H1 (cell line): ENCODE results near the gene SLC27A6. TPM values are rescaled to one million over a fixed set of nuclear protein-coding genes. Genes with fewer than 3 reads are reported as not detected.

ENCODE experiments used
- ASH2L ChIP-seq: fragments of 200-600, 300-600 bp; sonication (generic); IDR thresholded peaks from one replicate; pipeline ENCODE4 v1.7.1; 2017; ENCODE audit warnings: low read length
- CHD2 ChIP-seq: IDR thresholded peaks from 2 replicates; pipeline ENCODE4 v1.6.1; 2012; ENCODE audit warnings: low read length, improper control_type of control experiment
- EZH2 ChIP-seq: fragments of 200-600 bp; sonication (generic); IDR thresholded peaks from 2 replicates; pipeline ENCODE4 v1.7.1; 2012; ENCODE audit warnings: low read depth, mild to moderate bottlenecking, moderate library complexity, low read length, inconsistent platforms; ENCODE audit not compliant: severe bottlenecking
- HDAC6 ChIP-seq: IDR thresholded peaks from one replicate; pipeline ENCODE4 v1.7.1; 2012; ENCODE audit warnings: low read depth, mild to moderate bottlenecking, inconsistent platforms, low read length, moderate library complexity
- RAD21 ChIP-seq, 2 experiments: IDR thresholded peaks in 1 of 2; conservative IDR thresholded peaks in 1 of 2; 2 replicates each; pipeline ENCODE4 v1.6.1; 2011; ENCODE audit warnings: low read depth in 2 of 2, low read length in 2 of 2, improper control_type of control experiment in 1 of 2, inconsistent platforms in 1 of 2, mild to moderate bottlenecking in 1 of 2, moderate library complexity in 1 of 2
- RBBP5 ChIP-seq: IDR thresholded peaks from 2 replicates; pipeline ENCODE4 v1.7.1; 2012; ENCODE audit warnings: low read depth, mild to moderate bottlenecking, inconsistent platforms, low read length, moderate library complexity, borderline replicate concordance
- RFX5 ChIP-seq: IDR thresholded peaks from 2 replicates; pipeline ENCODE4 v1.6.1; 2011; ENCODE audit warnings: low read depth, low read length, improper control_type of control experiment, borderline replicate concordance
- TAF1 ChIP-seq: IDR thresholded peaks from 2 replicates; pipeline ENCODE4 v1.6.1; 2011; ENCODE audit warnings: mild to moderate bottlenecking, low read depth, low read length
- TBP ChIP-seq: IDR thresholded peaks from 2 replicates; pipeline ENCODE4 v1.6.1; 2011; ENCODE audit warnings: low read depth, low read length, improper control_type of control experiment
- TEAD4 ChIP-seq: IDR thresholded peaks from 2 replicates; pipeline ENCODE4 v1.6.1; 2012; ENCODE audit warnings: low read depth, low read length, inconsistent platforms, mixed read lengths
- polyA plus RNA-seq, 7 experiments: library from polyadenylated mRNA; depleted of rRNA in 3 of 7; stranded (reverse) in 5 of 7; unstranded in 2 of 7; fragments of >200 nt in 5 of 7; fragments of 200-250 nt in 2 of 7; gene quantifications; 1 replicate in 5 of 7; 2 replicates in 1 of 7; 4 replicates in 1 of 7; pipeline versions ENCODE4 v1.2.1 to v1.2.3, GENCODE V29; 2011 to 2013; ENCODE audit warnings: missing spikeins in 2 of 7, mixed read lengths in 2 of 7
- total RNA-seq: library from RNA; stranded (reverse); fragmentation: NEBNext Ultra II Directional; extraction: Animal tissue kit (Norgen Biotek cat#: 25700); gene quantifications from 2 replicates; pipeline ENCODE4 v1.2.1, GENCODE V29; 2021
- TF ChIP-seq, protein P1 (sequence below): fragments of 300-600 bp; sonication (generic); IDR thresholded peaks from 2 replicates; pipeline ENCODE4 v1.7.1; 2012; ENCODE audit warnings: low read length, moderate library complexity, mild to moderate bottlenecking, inconsistent platforms; ENCODE audit not compliant: insufficient replicate concordance
- TF ChIP-seq, protein P2 (sequence below): IDR thresholded peaks from 2 replicates; pipeline ENCODE4 v1.6.1; 2011; ENCODE audit warnings: low read depth, mild to moderate bottlenecking, low read length; ENCODE audit not compliant: insufficient read depth

SLC27A6 gene
- total and polyA plus RNA-seq, 2 of the 8 experiments (the other 6 are each of a cell fraction or from before 2014, with no cell fraction given), result 4.0 to 4.7 TPM

- TF ChIP-seq, protein P1, sequence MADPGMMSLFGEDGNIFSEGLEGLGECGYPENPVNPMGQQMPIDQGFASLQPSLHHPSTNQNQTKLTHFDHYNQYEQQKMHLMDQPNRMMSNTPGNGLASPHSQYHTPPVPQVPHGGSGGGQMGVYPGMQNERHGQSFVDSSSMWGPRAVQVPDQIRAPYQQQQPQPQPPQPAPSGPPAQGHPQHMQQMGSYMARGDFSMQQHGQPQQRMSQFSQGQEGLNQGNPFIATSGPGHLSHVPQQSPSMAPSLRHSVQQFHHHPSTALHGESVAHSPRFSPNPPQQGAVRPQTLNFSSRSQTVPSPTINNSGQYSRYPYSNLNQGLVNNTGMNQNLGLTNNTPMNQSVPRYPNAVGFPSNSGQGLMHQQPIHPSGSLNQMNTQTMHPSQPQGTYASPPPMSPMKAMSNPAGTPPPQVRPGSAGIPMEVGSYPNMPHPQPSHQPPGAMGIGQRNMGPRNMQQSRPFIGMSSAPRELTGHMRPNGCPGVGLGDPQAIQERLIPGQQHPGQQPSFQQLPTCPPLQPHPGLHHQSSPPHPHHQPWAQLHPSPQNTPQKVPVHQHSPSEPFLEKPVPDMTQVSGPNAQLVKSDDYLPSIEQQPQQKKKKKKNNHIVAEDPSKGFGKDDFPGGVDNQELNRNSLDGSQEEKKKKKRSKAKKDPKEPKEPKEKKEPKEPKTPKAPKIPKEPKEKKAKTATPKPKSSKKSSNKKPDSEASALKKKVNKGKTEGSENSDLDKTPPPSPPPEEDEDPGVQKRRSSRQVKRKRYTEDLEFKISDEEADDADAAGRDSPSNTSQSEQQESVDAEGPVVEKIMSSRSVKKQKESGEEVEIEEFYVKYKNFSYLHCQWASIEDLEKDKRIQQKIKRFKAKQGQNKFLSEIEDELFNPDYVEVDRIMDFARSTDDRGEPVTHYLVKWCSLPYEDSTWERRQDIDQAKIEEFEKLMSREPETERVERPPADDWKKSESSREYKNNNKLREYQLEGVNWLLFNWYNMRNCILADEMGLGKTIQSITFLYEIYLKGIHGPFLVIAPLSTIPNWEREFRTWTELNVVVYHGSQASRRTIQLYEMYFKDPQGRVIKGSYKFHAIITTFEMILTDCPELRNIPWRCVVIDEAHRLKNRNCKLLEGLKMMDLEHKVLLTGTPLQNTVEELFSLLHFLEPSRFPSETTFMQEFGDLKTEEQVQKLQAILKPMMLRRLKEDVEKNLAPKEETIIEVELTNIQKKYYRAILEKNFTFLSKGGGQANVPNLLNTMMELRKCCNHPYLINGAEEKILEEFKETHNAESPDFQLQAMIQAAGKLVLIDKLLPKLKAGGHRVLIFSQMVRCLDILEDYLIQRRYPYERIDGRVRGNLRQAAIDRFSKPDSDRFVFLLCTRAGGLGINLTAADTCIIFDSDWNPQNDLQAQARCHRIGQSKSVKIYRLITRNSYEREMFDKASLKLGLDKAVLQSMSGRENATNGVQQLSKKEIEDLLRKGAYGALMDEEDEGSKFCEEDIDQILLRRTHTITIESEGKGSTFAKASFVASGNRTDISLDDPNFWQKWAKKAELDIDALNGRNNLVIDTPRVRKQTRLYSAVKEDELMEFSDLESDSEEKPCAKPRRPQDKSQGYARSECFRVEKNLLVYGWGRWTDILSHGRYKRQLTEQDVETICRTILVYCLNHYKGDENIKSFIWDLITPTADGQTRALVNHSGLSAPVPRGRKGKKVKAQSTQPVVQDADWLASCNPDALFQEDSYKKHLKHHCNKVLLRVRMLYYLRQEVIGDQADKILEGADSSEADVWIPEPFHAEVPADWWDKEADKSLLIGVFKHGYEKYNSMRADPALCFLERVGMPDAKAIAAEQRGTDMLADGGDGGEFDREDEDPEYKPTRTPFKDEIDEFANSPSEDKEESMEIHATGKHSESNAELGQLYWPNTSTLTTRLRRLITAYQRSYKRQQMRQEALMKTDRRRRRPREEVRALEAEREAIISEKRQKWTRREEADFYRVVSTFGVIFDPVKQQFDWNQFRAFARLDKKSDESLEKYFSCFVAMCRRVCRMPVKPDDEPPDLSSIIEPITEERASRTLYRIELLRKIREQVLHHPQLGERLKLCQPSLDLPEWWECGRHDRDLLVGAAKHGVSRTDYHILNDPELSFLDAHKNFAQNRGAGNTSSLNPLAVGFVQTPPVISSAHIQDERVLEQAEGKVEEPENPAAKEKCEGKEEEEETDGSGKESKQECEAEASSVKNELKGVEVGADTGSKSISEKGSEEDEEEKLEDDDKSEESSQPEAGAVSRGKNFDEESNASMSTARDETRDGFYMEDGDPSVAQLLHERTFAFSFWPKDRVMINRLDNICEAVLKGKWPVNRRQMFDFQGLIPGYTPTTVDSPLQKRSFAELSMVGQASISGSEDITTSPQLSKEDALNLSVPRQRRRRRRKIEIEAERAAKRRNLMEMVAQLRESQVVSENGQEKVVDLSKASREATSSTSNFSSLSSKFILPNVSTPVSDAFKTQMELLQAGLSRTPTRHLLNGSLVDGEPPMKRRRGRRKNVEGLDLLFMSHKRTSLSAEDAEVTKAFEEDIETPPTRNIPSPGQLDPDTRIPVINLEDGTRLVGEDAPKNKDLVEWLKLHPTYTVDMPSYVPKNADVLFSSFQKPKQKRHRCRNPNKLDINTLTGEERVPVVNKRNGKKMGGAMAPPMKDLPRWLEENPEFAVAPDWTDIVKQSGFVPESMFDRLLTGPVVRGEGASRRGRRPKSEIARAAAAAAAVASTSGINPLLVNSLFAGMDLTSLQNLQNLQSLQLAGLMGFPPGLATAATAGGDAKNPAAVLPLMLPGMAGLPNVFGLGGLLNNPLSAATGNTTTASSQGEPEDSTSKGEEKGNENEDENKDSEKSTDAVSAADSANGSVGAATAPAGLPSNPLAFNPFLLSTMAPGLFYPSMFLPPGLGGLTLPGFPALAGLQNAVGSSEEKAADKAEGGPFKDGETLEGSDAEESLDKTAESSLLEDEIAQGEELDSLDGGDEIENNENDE, result no peak
- TF ChIP-seq TAF1 (no peak), ASH2L (no peak), TEAD4 (no peak), TBP (no peak), EZH2 (no peak), RFX5 (no peak), HDAC6 (no peak), RAD21 (IDR thresholded peaks at IDR 0.05 in 1 of 2, conservative IDR thresholded peaks at IDR 0.05 in 1 of 2; ENCODE audit: low read depth in 2 of 2, low read length in 2 of 2) (no peak), RBBP5 (no peak), CHD2 (no peak)
- TF ChIP-seq, protein P2, sequence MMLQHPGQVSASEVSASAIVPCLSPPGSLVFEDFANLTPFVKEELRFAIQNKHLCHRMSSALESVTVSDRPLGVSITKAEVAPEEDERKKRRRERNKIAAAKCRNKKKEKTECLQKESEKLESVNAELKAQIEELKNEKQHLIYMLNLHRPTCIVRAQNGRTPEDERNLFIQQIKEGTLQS, result no peak
These were observed 114.2 kb downstream of the SLC27A6 start (continued) for GRCh38 chr5:129079496-129079895.
